Activated CD4-positive, alpha-beta T cell treated with anti-CD3 and anti-CD28 coated beads, Interleukin-2, amount 10 ng/mL, durations not matched to agents 7 days and 5 days (primary cell): ENCODE results near the gene KRTAP4-7. TPM values are rescaled to one million over a fixed set of nuclear protein-coding genes. Genes with fewer than 3 reads are reported as not detected.

Experiments
- CTCF ChIA-PET: fragments of 350-600 bp; sonication (Branson Sonifier 250); formaldehyde crosslinking; loops from one replicate; lab custom pipeline; 2021; ENCODE audit warnings: antibody characterized with exemption; lab: Charles Lee
- POLR2A ChIA-PET: fragments of 350-600 bp; sonication (Branson Sonifier 250); formaldehyde crosslinking; loops from one replicate; lab custom pipeline; 2021; ENCODE audit warnings: antibody characterized with exemption; lab: Charles Lee
- DNase-seq: peaks from one replicate; pipeline ENCODE4 v3.0.0-alpha.2; 2020
- H3K27ac Mint-ChIP-seq: one replicate; pipeline ENCODE4 v1.8.0; 2021; ENCODE audit warnings: mild to moderate bottlenecking, moderate library complexity, mixed read lengths
- H3K27me3 Mint-ChIP-seq: one replicate; pipeline ENCODE4 v1.8.0; 2021; ENCODE audit warnings: mixed read lengths
- H3K36me3 Mint-ChIP-seq: one replicate; pipeline ENCODE4 v1.8.0; 2021; ENCODE audit warnings: low read depth, mixed read lengths
- H3K4me1 Mint-ChIP-seq: one replicate; pipeline ENCODE4 v1.8.0; 2021; ENCODE audit warnings: mixed read lengths
- H3K4me3 Mint-ChIP-seq: one replicate; pipeline ENCODE4 v1.8.0; 2021; ENCODE audit warnings: mild to moderate bottlenecking, moderate library complexity, mixed read lengths
- H3K9me3 Mint-ChIP-seq: one replicate; pipeline ENCODE4 v1.8.0; 2021; ENCODE audit warnings: mixed read lengths
- total RNA-seq, 2 experiments: library from RNA; stranded (reverse); gene quantifications; one replicate each; pipeline ENCODE4 v1.2.3, GENCODE V29; 2021

The KRTAP4-7 gene
- total RNA-seq, 2 experiments from 2014 or later: not detected

GRCh38 chr17:41126412-41126811 is 42.5 kb downstream of the KRTAP4-7 start:
- H3K4me1 Mint-ChIP-seq: peaks cover 30% of the 10 kb centered on the region
- no peak overlapping the region for H3K27ac Mint-ChIP-seq
- peaks cover 7% of the 10 kb centered on the region for H3K27me3 Mint-ChIP-seq
- ChIA-PET POLR2A (no interaction called here), CTCF (no interaction called here)
- H3K9me3 Mint-ChIP-seq: peaks cover 7% of the 10 kb centered on the region
- H3K4me3 Mint-ChIP-seq: no peak overlapping the region
- no peaks in the 10 kb centered on the region for H3K36me3 Mint-ChIP-seq
- no peak for DNase-seq

GRCh38 chr17:41127371-41127770 is 43.4 kb downstream of the KRTAP4-7 start:
- DNase-seq: no peak
- Mint-ChIP-seq H3K36me3 (no peaks in the 10 kb centered on the region), H3K27me3 (peaks cover 7% of the 10 kb centered on the region), H3K4me1 (peaks cover 29% of the 10 kb centered on the region), H3K27ac (no peak overlapping the region), H3K4me3 (no peak overlapping the region), H3K9me3 (peaks cover 2% of the 10 kb centered on the region)
- POLR2A ChIA-PET: no interaction called here
- CTCF ChIA-PET: no interaction called here

DNA sequence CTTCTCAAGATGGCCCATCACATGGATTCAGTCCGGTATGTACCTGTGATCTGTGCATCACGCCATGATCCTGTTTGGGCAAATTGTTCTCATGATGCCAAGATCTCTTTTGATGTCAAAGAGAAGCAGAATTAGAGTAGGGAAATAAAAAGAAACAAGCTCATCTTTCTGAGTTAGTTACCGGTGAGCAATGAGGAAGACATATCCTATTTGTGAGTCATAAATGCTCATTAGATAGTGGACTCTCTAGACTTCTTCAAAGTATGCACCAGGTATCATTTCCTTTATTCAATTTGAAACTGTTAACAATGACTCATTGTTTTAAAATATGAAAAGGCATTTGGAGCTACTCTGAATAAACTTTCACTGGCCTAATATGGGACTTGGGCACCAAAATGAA is 48.0 kb downstream of the KRTAP4-7 start:
- ChIA-PET CTCF (no interaction called here), POLR2A (no interaction called here)
- Mint-ChIP-seq H3K4me1 (peaks cover 3% of the 10 kb centered on the region), H3K9me3 (no peaks in the 10 kb centered on the region), H3K4me3 (no peak overlapping the region), H3K27ac (no peak overlapping the region), H3K36me3 (no peaks in the 10 kb centered on the region), H3K27me3 (peaks cover 7% of the 10 kb centered on the region)
- no peak for DNase-seq

GRCh38 chr17:41133880-41134735 is 50.2 kb downstream of the KRTAP4-7 start:
- Mint-ChIP-seq H3K4me1 (peaks cover 3% of the 10 kb centered on the region), H3K36me3 (no peaks in the 10 kb centered on the region), H3K27ac (no peak overlapping the region), H3K9me3 (peaks cover 5% of the 10 kb centered on the region), H3K4me3 (no peak overlapping the region), H3K27me3 (peaks cover 3% of the 10 kb centered on the region)
- CTCF ChIA-PET: no interaction called here
- POLR2A ChIA-PET: no interaction called here
- DNase-seq: no peak

Other genes with a start within 250 kb of the KRTAP4-7 start
- gene KRT12, start 216.9 kb upstream of the KRTAP4-7 start, total RNA-seq: not detected
- gene KRT20, start 198.9 kb upstream of the KRTAP4-7 start, total RNA-seq: not detected
- not detected for gene KRT23, start 146.5 kb upstream of the KRTAP4-7 start, total RNA-seq
- not detected for gene KRT39, start 117.2 kb upstream of the KRTAP4-7 start, total RNA-seq
- not detected for gene KRT40, start 99.8 kb upstream of the KRTAP4-7 start, total RNA-seq
- gene KRTAP3-3, start 90.0 kb upstream of the KRTAP4-7 start, total RNA-seq: not detected
- not detected for gene KRTAP3-2, start 84.2 kb upstream of the KRTAP4-7 start, total RNA-seq
- not detected for gene KRTAP3-1, start 75.0 kb upstream of the KRTAP4-7 start, total RNA-seq
- gene KRTAP1-5, start 56.9 kb upstream of the KRTAP4-7 start, total RNA-seq: not detected
- gene KRTAP1-4, start 54.0 kb upstream of the KRTAP4-7 start, total RNA-seq: not detected
- gene KRTAP1-3, start 49.3 kb upstream of the KRTAP4-7 start, total RNA-seq: not detected
- gene KRTAP1-1, start 42.7 kb upstream of the KRTAP4-7 start, total RNA-seq: not detected
- gene KRTAP2-1, start 36.8 kb upstream of the KRTAP4-7 start, total RNA-seq: not detected
- not detected for gene KRTAP2-2, start 28.9 kb upstream of the KRTAP4-7 start, total RNA-seq
- not detected for gene KRTAP2-3, start 24.0 kb upstream of the KRTAP4-7 start, total RNA-seq
- not detected for gene KRTAP2-4, start 18.3 kb upstream of the KRTAP4-7 start, total RNA-seq
- gene KRTAP4-8, start 14.0 kb downstream of the KRTAP4-7 start, total RNA-seq: not detected
- not detected for gene KRTAP4-16, start 18.1 kb downstream of the KRTAP4-7 start, total RNA-seq
- not detected for gene KRTAP4-9, start 21.2 kb downstream of the KRTAP4-7 start, total RNA-seq
- not detected for gene KRTAP4-11, start 34.2 kb downstream of the KRTAP4-7 start, total RNA-seq
- gene KRTAP4-12, start 40.0 kb downstream of the KRTAP4-7 start, total RNA-seq: not detected
- not detected for gene KRTAP4-6, start 56.4 kb downstream of the KRTAP4-7 start, total RNA-seq
- gene KRTAP4-5, start 65.7 kb downstream of the KRTAP4-7 start, total RNA-seq: not detected
- not detected for gene KRTAP4-4, start 76.6 kb downstream of the KRTAP4-7 start, total RNA-seq
- not detected for gene KRTAP4-3, start 84.1 kb downstream of the KRTAP4-7 start, total RNA-seq
- not detected for gene KRTAP4-2, start 94.1 kb downstream of the KRTAP4-7 start, total RNA-seq
- not detected for gene KRTAP4-1, start 100.8 kb downstream of the KRTAP4-7 start, total RNA-seq
- gene KRTAP9-1, start 105.7 kb downstream of the KRTAP4-7 start, total RNA-seq: not detected
- not detected for gene KRTAP9-2, start 142.5 kb downstream of the KRTAP4-7 start, total RNA-seq
- gene KRTAP9-3, start 148.3 kb downstream of the KRTAP4-7 start, total RNA-seq: not detected
- gene KRTAP9-8, start 153.8 kb downstream of the KRTAP4-7 start, total RNA-seq: not detected
- gene KRTAP9-4, start 165.5 kb downstream of the KRTAP4-7 start, total RNA-seq: not detected
- not detected for gene KRTAP9-9, start 171.2 kb downstream of the KRTAP4-7 start, total RNA-seq
- not detected for gene KRTAP9-6, start 181.2 kb downstream of the KRTAP4-7 start, total RNA-seq
- not detected for gene KRTAP9-7, start 191.5 kb downstream of the KRTAP4-7 start, total RNA-seq
- gene KRTAP29-1, start 218.7 kb downstream of the KRTAP4-7 start, total RNA-seq: not detected
- under 1 TPM in 1 of 2 experiments, not detected in 1; 0.12 TPM for gene KRTAP16-1, start 225.2 kb downstream of the KRTAP4-7 start, total RNA-seq
- not detected for gene KRTAP17-1, start 231.6 kb downstream of the KRTAP4-7 start, total RNA-seq